Spleen (tissue), 7 donors: ENCODE results near the gene ZSWIM6.

Experiments used
- CTCF ChIP-seq, 11 experiments: fragments of 200-600 bp in 7 of 11; fragments of 450-650 bp in 4 of 11; sonication (generic) in 4 of 11; IDR thresholded peaks in 8 of 11; conservative IDR thresholded peaks in 3 of 11; 1 replicate in 7 of 11; 2 replicates in 4 of 11; pipeline versions ENCODE4 v1.4.0 to v1.8.0; 2016 to 2021; ENCODE audit warnings: antibody characterized with exemption in 11 of 11, inconsistent platforms in 4 of 11, mild to moderate bottlenecking in 1 of 11
- POLR2A ChIP-seq, 3 donors: fragments of 450-650 bp; IDR thresholded peaks; one replicate each; pipeline ENCODE4 v1.5.1; 2017; ENCODE audit warnings: antibody characterized with exemption in 3 of 3, mild to moderate bottlenecking in 1 of 3
- POLR2AphosphoS5 ChIP-seq, 3 donors: sonication (generic); formaldehyde crosslinking; IDR thresholded peaks; one replicate each; pipeline ENCODE4 v1.5.1; 2017; ENCODE audit warnings: antibody characterized with exemption in 3 of 3
- donor health status: DM: no; HTN: no; CAD: no; lungs with moderate emphysema.
- donor health status: DM: no; HTN: no; CAD: no.
- donor health status: DM: no; HTN: no; CAD: no.

DNA sequence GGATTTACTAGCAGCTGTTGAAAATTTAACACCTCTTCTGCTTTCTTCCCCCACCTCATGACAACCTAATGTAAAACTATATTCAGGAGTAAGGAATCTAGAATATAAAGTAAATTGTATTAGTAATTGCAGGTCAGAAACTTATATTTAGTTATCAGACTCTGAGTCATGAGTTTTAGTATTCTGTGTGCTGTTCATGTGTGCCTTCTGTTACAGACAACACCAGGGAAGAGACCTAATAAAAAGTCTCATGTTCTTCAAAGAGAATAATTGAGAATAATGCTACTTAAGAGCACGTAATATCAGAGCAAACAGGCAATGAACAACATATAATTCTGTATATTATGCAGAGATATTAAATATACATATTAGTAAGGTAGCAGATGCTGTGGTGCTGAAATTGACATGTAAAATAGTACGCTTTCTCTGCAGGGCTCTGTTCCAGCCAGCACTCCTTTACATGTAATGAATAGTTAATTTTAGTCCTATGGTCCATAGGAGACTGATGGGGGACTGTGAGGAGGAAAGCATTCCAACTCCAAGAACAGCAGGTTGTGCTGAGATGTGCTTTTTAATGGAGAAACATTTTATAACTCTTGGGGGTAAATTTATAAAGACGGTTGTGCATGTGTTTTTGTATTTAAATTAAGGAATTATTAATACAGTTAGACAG is 106.4 kb downstream of the ZSWIM6 start:
- TF ChIP-seq CTCF (IDR thresholded peaks at IDR 0.05 in 8 of 11, conservative IDR thresholded peaks at IDR 0.05 in 3 of 11) = no peak
- no peak for TF ChIP-seq POLR2AphosphoS5 (IDR thresholded peaks at IDR 0.05)
- TF ChIP-seq POLR2A (IDR thresholded peaks at IDR 0.05) = no peak
